A549 (cell line): ENCODE data around the gene SLC6A14.

Source experiments
- BCL3 ChIP-seq: fragments of >200 bp; sonication (Bioruptor Twin); formaldehyde crosslinking; IDR thresholded peaks from 3 replicates; pipeline ENCODE4 v1.6.1; 2016
- CHD4 ChIP-seq: fragments of 200-600 bp; sonication (generic); IDR thresholded peaks from 2 replicates; pipeline ENCODE4 v1.6.1; 2016; ENCODE audit warnings: antibody characterized with exemption, mild to moderate bottlenecking, borderline replicate concordance
- CTCF ChIP-seq: fragments of >200 bp; sonication (Bioruptor Twin); formaldehyde crosslinking; IDR thresholded peaks from 3 replicates; pipeline ENCODE4 v1.5.1; 2016
- EP300 ChIP-seq, 2 experiments: fragments of >200 bp; sonication (Bioruptor Twin); formaldehyde crosslinking; IDR thresholded peaks; 2 replicates in 1 of 2; 3 replicates in 1 of 2; pipeline ENCODE4 v1.6.1; 2016 to 2017
- MAFK ChIP-seq: fragments of 450-650 bp; IDR thresholded peaks from 2 replicates; pipeline ENCODE4 v1.6.1; 2014; ENCODE audit not compliant: partially characterized antibody
- MAZ ChIP-seq: fragments of 150-350 bp; IDR thresholded peaks from 2 replicates; pipeline ENCODE4 v1.6.1; 2014; ENCODE audit warnings: antibody characterized with exemption, low read depth, low read length, borderline replicate concordance
- POLR2A ChIP-seq: IDR thresholded peaks from 2 replicates; pipeline ENCODE4 v1.6.1; 2012; ENCODE audit warnings: mild to moderate bottlenecking, low read length
- ZFP36 ChIP-seq: fragments of 450-650 bp; IDR thresholded peaks from 2 replicates; pipeline ENCODE4 v1.6.1; 2014; ENCODE audit warnings: borderline replicate concordance; ENCODE audit not compliant: partially characterized antibody

- TF ChIP-seq CHD4 (no peak), EP300 (IDR thresholded peaks at IDR 0.05) (no peak), MAZ (no peak), ZFP36 (no peak), CTCF (no peak), BCL3 (no peak), MAFK (no peak), POLR2A (no peak)
Measured at GRCh38 chrX:116499780-116500179, 63.4 kb downstream of the SLC6A14 start.
